Stomach (tissue), 9 donors: ENCODE measurements around the gene PFKL. TPM values are rescaled to one million over a fixed set of nuclear protein-coding genes. Genes with fewer than 3 reads are reported as not detected.

Experiments
- DNase-seq, 2 donors: peaks; one replicate each; pipeline versions ENCODE4 v3.0.0 to v3.0.0-alpha.2; 2013 to 2019
- H3K27ac ChIP-seq, 5 donors: fragments of 200-600 bp in 4 of 5; sonication (generic) in 4 of 5; one replicate each; pipeline ENCODE4 v1.5.1; 2013 to 2019; ENCODE audit warnings: mild to moderate bottlenecking in 1 of 5, moderate library complexity in 1 of 5
- H3K27me3 ChIP-seq, 3 donors: fragments of 200-600 bp; sonication (generic); one replicate each; pipeline ENCODE4 v1.5.1; 2017 to 2019; ENCODE audit warnings: mixed run types in 1 of 3
- H3K36me3 ChIP-seq, 4 donors: fragments of 200-600 bp; sonication (generic); 1 replicate in 3 of 4; 2 replicates in 1 of 4; pipeline ENCODE4 v1.5.1; 2016 to 2019
- H3K4me1 ChIP-seq, 4 donors: fragments of 200-600 bp; sonication (generic); one replicate each; pipeline ENCODE4 v1.5.1; 2016 to 2019
- H3K4me3 ChIP-seq, 4 donors: fragments of 200-600 bp; sonication (generic) in 3 of 4; one replicate each; pipeline ENCODE4 v1.5.1; 2016 to 2019; ENCODE audit warnings: mild to moderate bottlenecking in 1 of 4
- H3K9me3 ChIP-seq, 4 donors: fragments of 200-600 bp; sonication (generic); one replicate each; pipeline ENCODE4 v1.5.1; 2016 to 2019
- CTCF ChIP-seq, 7 experiments: fragments of 450-650 bp in 4 of 7; fragments of 200-600 bp in 3 of 7; sonication (generic) in 3 of 7; IDR thresholded peaks; one replicate each; pipeline ENCODE4 v1.5.1; 2016 to 2019; ENCODE audit warnings: antibody characterized with exemption in 7 of 7, control low read depth in 2 of 7, mild to moderate bottlenecking in 1 of 7
- EP300 ChIP-seq: sonication (generic); formaldehyde crosslinking; IDR thresholded peaks from one replicate; pipeline ENCODE4 v1.6.1; 2017; ENCODE audit warnings: antibody characterized with exemption
- POLR2A ChIP-seq, 4 donors: fragments of 450-650 bp; IDR thresholded peaks; one replicate each; pipeline ENCODE4 v1.6.1; 2016; ENCODE audit warnings: antibody characterized with exemption in 4 of 4, control low read depth in 2 of 4, mild to moderate bottlenecking in 1 of 4, moderate library complexity in 1 of 4
- POLR2AphosphoS5 ChIP-seq, 3 donors: sonication (generic); formaldehyde crosslinking; IDR thresholded peaks; one replicate each; pipeline ENCODE4 v1.6.1; 2016; ENCODE audit warnings: antibody characterized with exemption in 3 of 3
- WGBS, 5 donors: extraction: QIAGEN DNeasy Blood & Tissue Kit in 3 of 5; methylation state at CpG; one replicate each; pipeline versions ENCODE4 v1.1.5 to v1.1.7; 2013 to 2018; 5-methylcytosine and 5-hydroxymethylcytosine counted together
- intact Hi-C: fragments of 100-400 bp; cut with DNase I; formaldehyde crosslinking; loops from one replicate; pipeline ENCODE4 v1.15.1; 2023; ENCODE audit warnings: low total_unique reads
- polyA plus RNA-seq, 3 donors: library from polyadenylated mRNA; stranded (reverse); fragments of 200-250 nt; gene quantifications; one replicate each; pipeline ENCODE4 v1.2.3, GENCODE V29; 2013
- total RNA-seq, 5 donors: library from RNA; depleted of rRNA; stranded (reverse); fragments of >200 nt; gene quantifications; one replicate each; pipeline versions ENCODE4 v1.1.0 to v1.2.3, GENCODE V29; 2014 to 2016
- donor health status: healthy with polysubstance abuse.
- donor health status: Bipolar disorder and iron deficiency.
- donor health status: healthy.

PFKL gene
- total and polyA plus RNA-seq, 8 donors: 83.0 to 283 (median 130) TPM

- no peak for DNase-seq
- Histone ChIP-seq H3K36me3 (no peaks in the 10 kb centered on the region), H3K27me3 (peaks cover 0 to 60% (median 21%) of the 10 kb centered on the region in 3 donors), H3K9me3 (no peaks in the 10 kb centered on the region), H3K27ac (no peak overlapping the region), H3K4me3 (no peak overlapping the region), H3K4me1 (peaks cover 4 to 16% (median 15%) of the 10 kb centered on the region in 4 donors)
- intact Hi-C loops: no loop called here
- WGBS, 5 donors: 75 to 86% (median 84%) methylated on average over 6 to 24 of the region's 24 CpGs
- TF ChIP-seq POLR2A (IDR thresholded peaks at IDR 0.05) (no peak), EP300 (no peak), CTCF (IDR thresholded peaks at IDR 0.05) (no peak), POLR2AphosphoS5 (IDR thresholded peaks at IDR 0.05) (no peak)
These were observed 10.4 kb upstream of the PFKL start for GRCh38 chr21:44289381-44290010.

- no peaks in the 10 kb centered on the region for H3K36me3 ChIP-seq
- H3K4me3 ChIP-seq: no peak overlapping the region
- peaks cover 0 to 59% (median 16%) of the 10 kb centered on the region in 3 donors for H3K27me3 ChIP-seq
- WGBS, 5 donors: 78 to 85% (median 81%) methylated on average over 16 of the region's 16 CpGs
- intact Hi-C loops: no loop called here
- TF ChIP-seq POLR2A (IDR thresholded peaks at IDR 0.05) (no peak), EP300 (no peak), CTCF (IDR thresholded peaks at IDR 0.05) (no peak), POLR2AphosphoS5 (IDR thresholded peaks at IDR 0.05) (no peak)
- no peak for DNase-seq
- H3K4me1 ChIP-seq: peaks cover 8 to 20% (median 18%) of the 10 kb centered on the region in 4 donors
- no peak overlapping the region for H3K27ac ChIP-seq
- no peaks in the 10 kb centered on the region for H3K9me3 ChIP-seq
These were observed 9.4 kb upstream of the PFKL start for GRCh38 chr21:44290327-44291077.

GRCh38 chr21:44291078-44291935, 8.5 kb upstream of the PFKL start:
- TF ChIP-seq POLR2A (IDR thresholded peaks at IDR 0.05) (no peak), POLR2AphosphoS5 (IDR thresholded peaks at IDR 0.05) (no peak)
- WGBS, 5 donors: 78 to 85% (median 84%) methylated on average over 16 to 33 of the region's 33 CpGs
- H3K27ac ChIP-seq: no peak overlapping the region
- no peak overlapping the region for H3K4me3 ChIP-seq
- H3K4me1 ChIP-seq: peaks cover 4 to 13% (median 11%) of the 10 kb centered on the region in 4 donors
- DNase-seq: no peak
- peaks cover 0 to 59% (median 7%) of the 10 kb centered on the region in 3 donors for H3K27me3 ChIP-seq
- H3K9me3 ChIP-seq: no peaks in the 10 kb centered on the region
- H3K36me3 ChIP-seq: no peaks in the 10 kb centered on the region
- intact Hi-C loops: no loop called here

GRCh38 chr21:44291936-44292811, 7.7 kb upstream of the PFKL start:
- TF ChIP-seq POLR2AphosphoS5 (IDR thresholded peaks at IDR 0.05): no peak
- no peak for TF ChIP-seq CTCF (IDR thresholded peaks at IDR 0.05)
- intact Hi-C loops: no loop called here
- DNase-seq: no peak

More at GRCh38 chr21:44291936-44292811, 7.7 kb upstream of the PFKL start:
- Histone ChIP-seq H3K9me3 (no peaks in the 10 kb centered on the region), H3K36me3 (no peaks in the 10 kb centered on the region), H3K4me1 (peaks cover 4 to 14% (median 13%) of the 10 kb centered on the region in 4 donors), H3K4me3 (no peak overlapping the region), H3K27me3 (peaks cover 0 to 59% (median 0%) of the 10 kb centered on the region in 3 donors), H3K27ac (no peak overlapping the region)
- WGBS, 5 donors: 59 to 83% (median 63%) methylated on average over 9 to 25 of the region's 25 CpGs
